Measurements from ENCODE around the gene AGBL4. TPM values are rescaled to one million over a fixed set of nuclear protein-coding genes. Genes with fewer than 3 reads are reported as not detected.

The AGBL4 gene
- total and polyA plus RNA-seq, 9 of the 15 experiments (the other 6 are each of a cell fraction or from before 2014, with no cell fraction given): 0.11 TPM; not detected in 7

- ChIA-PET CTCF (ENCODE audit: low intra/inter-chr PET ratio) (no interaction called here), POLR2A (no interaction called here)
- H3K36me3 ChIP-seq (ENCODE audit: control insufficient read depth, insufficient read depth, low read length): no peaks in the 10 kb centered on the region
- H3K9ac ChIP-seq (ENCODE audit: insufficient read depth in 1 of 2, low read depth in 2 of 2, low read length in 2 of 2): no peak overlapping the region
- no peak for DNase-seq (ENCODE audit: extremely low read depth in 1 of 4, low spot score in 3 of 4)
- intact Hi-C loops (cut with micrococcal nuclease) (no loop called here), in situ Hi-C loops (cut with MboI) (no loop called here)
- no peak overlapping the region for H3K27ac ChIP-seq (ENCODE audit: extremely low read depth, low read depth, low read length)
- H3K9me1 ChIP-seq (ENCODE audit: control insufficient read depth, insufficient read depth, low read length): no peaks in the 10 kb centered on the region
- no peak for FAIRE-seq
- peaks cover 0 to 7% of the 10 kb centered on the region in 2 experiments; a peak in 1 of 5 replicates for H3K4me1 ChIP-seq (replicated peaks in 1 of 2; ENCODE audit: control insufficient read depth in 2 of 2, insufficient read depth in 2 of 2, low read length in 2 of 2)
- TF ChIP-seq POLR2B (IDR thresholded peaks at IDR 0.05; ENCODE audit: low read depth, partially characterized antibody): no peak
- TF ChIP-seq, protein P1, sequence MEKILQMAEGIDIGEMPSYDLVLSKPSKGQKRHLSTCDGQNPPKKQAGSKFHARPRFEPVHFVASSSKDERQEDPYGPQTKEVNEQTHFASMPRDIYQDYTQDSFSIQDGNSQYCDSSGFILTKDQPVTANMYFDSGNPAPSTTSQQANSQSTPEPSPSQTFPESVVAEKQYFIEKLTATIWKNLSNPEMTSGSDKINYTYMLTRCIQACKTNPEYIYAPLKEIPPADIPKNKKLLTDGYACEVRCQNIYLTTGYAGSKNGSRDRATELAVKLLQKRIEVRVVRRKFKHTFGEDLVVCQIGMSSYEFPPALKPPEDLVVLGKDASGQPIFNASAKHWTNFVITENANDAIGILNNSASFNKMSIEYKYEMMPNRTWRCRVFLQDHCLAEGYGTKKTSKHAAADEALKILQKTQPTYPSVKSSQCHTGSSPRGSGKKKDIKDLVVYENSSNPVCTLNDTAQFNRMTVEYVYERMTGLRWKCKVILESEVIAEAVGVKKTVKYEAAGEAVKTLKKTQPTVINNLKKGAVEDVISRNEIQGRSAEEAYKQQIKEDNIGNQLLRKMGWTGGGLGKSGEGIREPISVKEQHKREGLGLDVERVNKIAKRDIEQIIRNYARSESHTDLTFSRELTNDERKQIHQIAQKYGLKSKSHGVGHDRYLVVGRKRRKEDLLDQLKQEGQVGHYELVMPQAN (IDR thresholded peaks at IDR 0.05; ENCODE audit: borderline replicate concordance): no peak
- no peak for TF ChIP-seq MTA2 (IDR thresholded peaks at IDR 0.05; ENCODE audit: low read depth)
- H3K4me3 ChIP-seq: no peak overlapping the region
- H2AFZ ChIP-seq (ENCODE audit: low read depth, low read length): no peak overlapping the region
- no peaks in the 10 kb centered on the region for H3K27me3 ChIP-seq (ENCODE audit: control insufficient read depth in 2 of 2, insufficient read depth in 2 of 2, low read length in 2 of 2)
- no peaks in the 10 kb centered on the region for H3K79me2 ChIP-seq (ENCODE audit: control insufficient read depth, insufficient read depth, low read length)
- WGBS (ENCODE audit: insufficient coverage, low coverage, missing lambda C conversion rate): 0% methylated on average over 1 of the region's 1 CpG
- no TSS peak for BruUV-seq (replicated peaks)
- no peak overlapping the region for H3K4me2 ChIP-seq (ENCODE audit: insufficient read depth, low read length)
- ATAC-seq: no peak
- no peaks in the 10 kb centered on the region; the same call in 1 of the 2 replicates for H3K9me3 ChIP-seq (replicated peaks; ENCODE audit: control insufficient read depth, insufficient read depth, low read depth, low read length)
- H4K20me1 ChIP-seq (replicated peaks; ENCODE audit: control insufficient read depth, insufficient read depth, low read length): no peaks in the 10 kb centered on the region
Measured at GRCh38 chr1:50027794-50028193, 4.0 kb upstream of the AGBL4 start.

DNA sequence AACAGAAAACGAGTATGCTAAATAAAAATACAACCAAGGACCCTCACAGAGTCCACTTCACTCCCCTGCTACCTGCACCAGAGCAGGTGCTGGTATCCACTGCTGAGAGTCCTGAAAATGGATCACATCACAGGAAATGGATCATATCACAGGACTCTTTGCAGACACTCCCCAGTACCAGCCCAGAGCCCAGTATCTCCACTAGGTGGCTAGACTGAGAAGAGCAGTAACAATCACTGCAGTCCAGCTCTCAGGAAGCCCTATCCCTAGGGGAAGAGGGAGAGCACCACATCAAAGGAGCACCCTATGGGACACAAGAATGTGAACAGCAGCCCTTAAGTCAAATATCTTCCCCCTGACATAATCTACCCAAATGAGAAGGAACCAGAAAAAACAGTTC lies 28.0 kb downstream of the AGBL4 start:
- no peaks in the 10 kb centered on the region for H3K27me3 ChIP-seq (ENCODE audit: control insufficient read depth in 2 of 2, insufficient read depth in 2 of 2, low read length in 2 of 2)

More for the DNA sequence above, 28.0 kb downstream of the AGBL4 start:
- intact Hi-C loops (cut with micrococcal nuclease): no loop called here
- TF ChIP-seq SMARCE1 (IDR thresholded peaks at IDR 0.05) (no peak), SIX5 (IDR thresholded peaks at IDR 0.05; ENCODE audit: borderline replicate concordance in 1 of 2, insufficient read depth in 1 of 2, low read depth in 1 of 2, low read length in 2 of 2) (no peak), HEY1 (CRISPR knock-in tag; IDR thresholded peaks at IDR 0.05; ENCODE audit: borderline replicate concordance) (no peak), TCFL5 (CRISPR knock-in tag; conservative IDR thresholded peaks at IDR 0.05) (no peak), ZSCAN29 (IDR thresholded peaks at IDR 0.05) (no peak), GABPA (tag; conservative IDR thresholded peaks at IDR 0.05; ENCODE audit: low read depth) (no peak), AFF4 (CRISPR knock-in tag; IDR thresholded peaks at IDR 0.05) (no peak)
- no peak for ATAC-seq
- Histone ChIP-seq H3K36me3 (ENCODE audit: control insufficient read depth, insufficient read depth, low read length) (no peaks in the 10 kb centered on the region), H3K9ac (ENCODE audit: insufficient read depth in 1 of 2, low read depth in 2 of 2, low read length in 2 of 2) (no peak overlapping the region), H3K9me3 (replicated peaks; ENCODE audit: control insufficient read depth, insufficient read depth, low read depth, low read length) (no peaks in the 10 kb centered on the region), H3K9me1 (ENCODE audit: control insufficient read depth, insufficient read depth, low read length) (no peaks in the 10 kb centered on the region), H3K4me1 (replicated peaks in 1 of 2; ENCODE audit: control insufficient read depth in 2 of 2, insufficient read depth in 2 of 2, low read length in 2 of 2) (no peaks in the 10 kb centered on the region), H3K4me3 (no peak overlapping the region), H4K20me1 (replicated peaks; ENCODE audit: control insufficient read depth, insufficient read depth, low read length) (no peaks in the 10 kb centered on the region), H3K79me2 (ENCODE audit: control insufficient read depth, insufficient read depth, low read length) (no peaks in the 10 kb centered on the region), H3K27ac (ENCODE audit: extremely low read depth, low read depth, low read length) (no peak overlapping the region), H3K4me2 (ENCODE audit: insufficient read depth, low read length) (no peak overlapping the region), H2AFZ (ENCODE audit: low read depth, low read length) (no peak overlapping the region)
- 0% methylated on average over 1 of the region's 1 CpG for whole genome bisulfite sequencing (ENCODE audit: insufficient coverage, low coverage, missing lambda C conversion rate)
- no peak for DNase-seq (ENCODE audit: extremely low read depth in 1 of 4, low spot score in 3 of 4)
- ChIA-PET CTCF (ENCODE audit: low intra/inter-chr PET ratio) (no interaction called here), POLR2A (no interaction called here)
- FAIRE-seq: no peak
- in situ Hi-C loops (cut with MboI): no loop called here
- no TSS peak for BruUV-seq (replicated peaks)
